Esophagus mucosa (tissue), 1 donor: ENCODE data around the gene SFTPB. TPM values are rescaled to one million over a fixed set of nuclear protein-coding genes. Genes with fewer than 3 reads are reported as not detected.

Source experiments
- ATAC-seq: fragments of 200-7000 bp; cut with Tn5 transposase; one replicate; pipeline ENCODE4 v1.9.1; 2020
- total RNA-seq: library from RNA; stranded (reverse); gene quantifications from one replicate; pipeline ENCODE4 v1.2.4, GENCODE V29; 2023
- donor health status: DM: yes; HTN: yes; CAD: no.

Gene SFTPB
- total RNA-seq, 1 donor from 2014 or later: 0.84 TPM

DNA sequence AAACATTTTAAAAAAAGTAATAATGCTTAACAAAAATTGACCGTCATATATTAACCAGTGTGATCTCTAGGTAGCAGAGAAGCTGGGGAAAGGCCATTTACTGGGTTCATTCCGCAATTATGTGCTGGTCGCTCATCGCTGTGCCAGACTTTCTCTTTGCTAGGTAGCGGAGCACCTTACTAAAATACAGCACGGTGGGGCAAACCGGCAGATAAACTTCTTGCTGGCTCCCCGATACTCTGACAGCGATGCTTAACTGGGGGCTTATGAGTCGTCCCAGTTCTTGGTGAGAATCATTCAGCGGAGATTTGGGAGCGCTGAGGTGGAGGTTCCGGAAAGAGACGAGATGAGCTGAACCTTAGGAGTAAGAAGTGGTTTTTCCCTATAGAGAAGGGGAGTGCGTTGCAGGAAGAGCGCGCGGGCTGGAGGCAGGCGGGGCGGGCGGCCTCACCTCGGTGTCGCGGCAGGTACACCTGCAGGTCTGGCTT lies 56.7 kb downstream of the SFTPB start:
- ATAC-seq: no peak

Other genes with a start within 250 kb of the SFTPB start
- gene SH2D6, start 249.5 kb downstream of the SFTPB start, total RNA-seq: 0.12 TPM
- 235 TPM for gene MAT2A, start 129.0 kb downstream of the SFTPB start, total RNA-seq
- 26.5 TPM for gene GGCX, start 106.7 kb downstream of the SFTPB start, total RNA-seq
- 264 TPM for gene VAMP8, start 90.6 kb downstream of the SFTPB start, total RNA-seq
- 24.2 TPM for gene VAMP5, start 83.8 kb downstream of the SFTPB start, total RNA-seq
- gene RNF181, start 72.5 kb downstream of the SFTPB start, total RNA-seq: 95.2 TPM
- 7.9 TPM for gene TMEM150A, start 65.5 kb downstream of the SFTPB start, total RNA-seq
- 23.7 TPM for gene C2orf68, start 56.1 kb downstream of the SFTPB start, total RNA-seq
- gene USP39, start 52.0 kb downstream of the SFTPB start, total RNA-seq: 28.2 TPM
- gene GNLY, start 26.2 kb upstream of the SFTPB start, total RNA-seq: 0.44 TPM
- gene ATOH8, start 85.8 kb upstream of the SFTPB start, total RNA-seq: 1.2 TPM
- 1.2 TPM for gene ST3GAL5, start 220.8 kb upstream of the SFTPB start, total RNA-seq